Prostate gland (tissue), 2 donors: ENCODE data around the gene ANKRA2. TPM values are rescaled to one million over a fixed set of nuclear protein-coding genes. Genes with fewer than 3 reads are reported as not detected.

Experiments used
- DNase-seq: peaks from one replicate; pipeline ENCODE4 v3.0.0-alpha.2; 2019; ENCODE audit warnings: low spot score
- H3K27ac ChIP-seq, 2 donors: fragments of 200-600 bp; sonication (generic); 2 replicates each; pipeline ENCODE4 v1.5.1; 2017 to 2019
- H3K27me3 ChIP-seq: fragments of 200-600 bp; sonication (generic); replicated peaks from 2 replicates; pipeline ENCODE4 v1.5.1; 2019; ENCODE audit not compliant: insufficient read depth
- H3K36me3 ChIP-seq, 2 donors: fragments of 200-600 bp; sonication (generic); 1 replicate in 1 of 2; 2 replicates in 1 of 2; pipeline versions ENCODE4 v1.5.1 to v1.8.1; 2017 to 2019
- H3K4me1 ChIP-seq: fragments of 200-600 bp; sonication (generic); replicated peaks from 2 replicates; pipeline ENCODE4 v1.5.1; 2019
- H3K4me3 ChIP-seq, 2 donors: fragments of 200-600 bp; sonication (generic); 2 replicates each; pipeline ENCODE4 v1.5.1; 2017 to 2019
- H3K9me3 ChIP-seq: fragments of 200-600 bp; sonication (generic); 2 replicates; pipeline ENCODE4 v1.5.1; 2017
- CTCF ChIP-seq, 4 experiments: fragments of 200-600 bp in 2 of 4; fragments of 450-650 bp in 2 of 4; sonication (generic) in 2 of 4; IDR thresholded peaks; 1 replicate in 3 of 4; 2 replicates in 1 of 4; pipeline ENCODE4 v1.5.1; 2016 to 2019; ENCODE audit warnings: antibody characterized with exemption in 4 of 4, mild to moderate bottlenecking in 2 of 4, moderate library complexity in 2 of 4
- POLR2A ChIP-seq: fragments of 450-650 bp; IDR thresholded peaks from one replicate; pipeline ENCODE4 v1.6.1; 2016; ENCODE audit warnings: antibody characterized with exemption, mild to moderate bottlenecking
- POLR2AphosphoS5 ChIP-seq: sonication (generic); formaldehyde crosslinking; IDR thresholded peaks from one replicate; pipeline ENCODE4 v1.6.1; 2017; ENCODE audit warnings: antibody characterized with exemption
- WGBS: methylation state at CpG from one replicate; pipeline ENCODE4 v1.1.5; 2018; 5-methylcytosine and 5-hydroxymethylcytosine counted together
- intact Hi-C: fragments of 100-400 bp; cut with DNase I; formaldehyde crosslinking; loops from one replicate; pipeline ENCODE4 v1.14.2; 2022
- total RNA-seq, 2 donors: library from RNA; depleted of rRNA; stranded (reverse); fragments of >200 nt; gene quantifications; one replicate each; pipeline ENCODE4 v1.1.0, GENCODE V29; 2016

ANKRA2 gene
- total RNA-seq, 2 donors from 2014 or later, result 36.5 to 43.1 TPM

- Histone ChIP-seq H3K27ac (no peak overlapping the region), H3K27me3 (no peaks in the 10 kb centered on the region), H3K4me1 (no peaks in the 10 kb centered on the region), H3K9me3 (no peaks in the 10 kb centered on the region), H3K36me3 (no peaks in the 10 kb centered on the region), H3K4me3 (no peak overlapping the region)
- intact Hi-C loops, result no loop called here
- TF ChIP-seq POLR2AphosphoS5 (no peak), POLR2A (no peak), CTCF (IDR thresholded peaks at IDR 0.05) (no peak)
- no peak for DNase-seq
- WGBS, result 29% methylated on average over 3 of the region's 3 CpGs
Observed at GRCh38 chr5:73606206-73606753, 40.8 kb upstream of the ANKRA2 start.

- H3K27ac ChIP-seq, result no peak overlapping the region
- no peaks in the 10 kb centered on the region for H3K9me3 ChIP-seq
- no peak overlapping the region for H3K4me3 ChIP-seq
- H3K4me1 ChIP-seq, result no peaks in the 10 kb centered on the region
- intact Hi-C loops, result no loop called here
- 40% methylated on average over 8 of the region's 8 CpGs for WGBS
- no peaks in the 10 kb centered on the region for H3K36me3 ChIP-seq
- no peaks in the 10 kb centered on the region for H3K27me3 ChIP-seq
- peak; percentile 6 for DNase-seq
- TF ChIP-seq POLR2AphosphoS5, result peak; percentile 15
- no peak for TF ChIP-seq POLR2A
Observed at GRCh38 chr5:73605223-73606087, 40.0 kb upstream of the ANKRA2 start.

DNA sequence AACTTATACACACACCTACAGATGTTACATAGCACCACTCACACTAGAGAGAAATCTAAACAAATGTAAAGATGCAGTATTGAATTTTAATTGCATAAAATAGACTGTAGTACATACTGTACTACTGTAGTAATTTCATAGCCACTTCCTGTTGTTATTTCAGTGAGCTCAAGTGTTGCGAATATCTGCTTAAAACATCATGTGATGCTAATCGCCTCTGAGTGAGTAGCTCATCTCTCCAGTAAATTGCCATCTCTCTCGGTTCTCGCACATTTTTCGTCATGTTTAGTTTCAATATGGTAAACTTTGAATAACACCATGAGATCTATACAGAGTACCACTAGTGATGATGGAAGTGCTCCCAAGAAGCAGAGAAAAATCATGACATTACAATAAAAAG lies 38.6 kb upstream of the ANKRA2 start:
- intact Hi-C loops, result no loop called here
- H3K9me3 ChIP-seq, result no peaks in the 10 kb centered on the region
- no peaks in the 10 kb centered on the region for H3K4me1 ChIP-seq
- no peaks in the 10 kb centered on the region for H3K27me3 ChIP-seq
- no peak overlapping the region for H3K27ac ChIP-seq
- TF ChIP-seq CTCF (IDR thresholded peaks at IDR 0.05), result no peak
- TF ChIP-seq POLR2A, result no peak
- no peak for TF ChIP-seq POLR2AphosphoS5
- DNase-seq, result no peak
- H3K36me3 ChIP-seq, result no peaks in the 10 kb centered on the region
- 89% methylated on average over 5 of the region's 5 CpGs for WGBS
- H3K4me3 ChIP-seq, result no peak overlapping the region

GRCh38 chr5:73599380-73599779 lies 33.9 kb upstream of the ANKRA2 start:
- WGBS, result 98% methylated on average over 3 of the region's 3 CpGs
- H3K4me3 ChIP-seq, result no peak overlapping the region
- TF ChIP-seq POLR2AphosphoS5 (no peak), CTCF (IDR thresholded peaks at IDR 0.05) (no peak), POLR2A (no peak)

GRCh38 chr5:73596705-73597328 lies 31.4 kb upstream of the ANKRA2 start:
- peak; percentile 19 for DNase-seq

More at GRCh38 chr5:73599380-73599779, 33.9 kb upstream of the ANKRA2 start:
- no peak for DNase-seq
- no peaks in the 10 kb centered on the region for H3K27me3 ChIP-seq
- H3K4me1 ChIP-seq, result no peaks in the 10 kb centered on the region
- H3K36me3 ChIP-seq, result no peaks in the 10 kb centered on the region
- no peaks in the 10 kb centered on the region for H3K9me3 ChIP-seq
- intact Hi-C loops, result no loop called here
- H3K27ac ChIP-seq, result no peak overlapping the region

More at GRCh38 chr5:73596705-73597328, 31.4 kb upstream of the ANKRA2 start:
- no peaks in the 10 kb centered on the region for H3K36me3 ChIP-seq
- no peak overlapping the region for H3K27ac ChIP-seq
- H3K9me3 ChIP-seq, result no peaks in the 10 kb centered on the region
- H3K4me1 ChIP-seq, result no peaks in the 10 kb centered on the region
- intact Hi-C loops, result no loop called here
- no peak overlapping the region for H3K4me3 ChIP-seq
- peak in 3 of 4 experiments; percentile 6 to 43 (median 37) for TF ChIP-seq CTCF (IDR thresholded peaks at IDR 0.05)
- no peak for TF ChIP-seq POLR2A
- H3K27me3 ChIP-seq, result no peaks in the 10 kb centered on the region
